Activated T-cell treated with anti-CD3 and anti-CD28 coated beads, Interleukin-2, amount 50 U/mL, for 1 hour (primary cell): ENCODE measurements around the gene NACC2.
"Not testable (repeated sequence)": the region's sequence is repeated elsewhere in the genome, so short reads cannot be mapped to it uniquely, and the experiment has no call there.

ENCODE experiments used
- DNase-seq: peaks from one replicate; pipeline ENCODE4 v3.0.0-alpha.2; 2020

NACC2 gene

GRCh38 chr9:135971111-135971766 is 123.8 kb downstream of the NACC2 start:
- DNase-seq, result no peak

- DNase-seq, result no peak
Observed at GRCh38 chr9:135970128-135970815, 124.8 kb downstream of the NACC2 start.

GRCh38 chr9:135969064-135969683 is 125.9 kb downstream of the NACC2 start:
- DNase-seq, result no peak

- no peak for DNase-seq
Observed at GRCh38 chr9:135968601-135969000, 126.5 kb downstream of the NACC2 start.

- no peak for DNase-seq
Observed at GRCh38 chr9:135968083-135968476, 127.0 kb downstream of the NACC2 start.

GRCh38 chr9:135966916-135967260 is 128.2 kb downstream of the NACC2 start:
- not testable (repeated sequence) for DNase-seq

- DNase-seq, result no peak
Observed at GRCh38 chr9:135965124-135965756, 129.8 kb downstream of the NACC2 start.

GRCh38 chr9:135963938-135964337 is 131.2 kb downstream of the NACC2 start:
- DNase-seq, result no peak

- no peak for DNase-seq
Observed at GRCh38 chr9:135963338-135963737, 131.8 kb downstream of the NACC2 start.

- DNase-seq, result no peak
Observed at GRCh38 chr9:135962696-135963307, 132.3 kb downstream of the NACC2 start.

GRCh38 chr9:135961811-135962695 is 133.0 kb downstream of the NACC2 start:
- no peak for DNase-seq

GRCh38 chr9:135961277-135961715 is 133.8 kb downstream of the NACC2 start, which contains the start of gene UBAC1:
TSS of gene UBAC1 (minus strand) at chr9:135961373. CDS start at chr9:135961162, 211 bp downstream.
- DNase-seq, result peak; percentile 97

GRCh38 chr9:135960411-135961276 is 134.4 kb downstream of the NACC2 start:
- peak; percentile 31 for DNase-seq

- no peak for DNase-seq
Observed at GRCh38 chr9:135959814-135960213, 135.3 kb downstream of the NACC2 start.

- no peak for DNase-seq
Observed at GRCh38 chr9:135958485-135958884, 136.6 kb downstream of the NACC2 start.

GRCh38 chr9:135957431-135957830 is 137.7 kb downstream of the NACC2 start:
- no peak for DNase-seq

GRCh38 chr9:135956802-135957174 is 138.3 kb downstream of the NACC2 start:
- no peak for DNase-seq
